ENCODE results near the gene MLLT10.

DNA sequence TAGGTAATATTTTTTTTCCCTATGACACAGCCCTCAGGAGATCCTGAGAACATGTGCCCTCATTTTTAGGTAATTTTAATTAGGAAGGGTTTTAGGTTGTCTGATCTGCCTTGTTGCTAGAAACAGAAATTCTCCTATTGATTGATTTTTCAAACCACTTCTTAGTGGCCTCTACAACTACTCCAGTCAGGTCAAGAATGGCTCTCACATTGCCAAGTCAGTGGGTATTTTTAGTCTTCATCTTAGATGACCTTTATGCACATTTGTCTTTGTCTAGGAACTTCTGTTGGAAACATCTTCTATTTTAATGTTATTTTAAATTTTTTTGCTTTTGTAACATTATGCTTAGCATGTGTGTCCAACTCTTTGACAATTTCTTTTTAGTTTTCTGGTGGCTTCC, 162.3 kb downstream of the MLLT10 start:
- TF ChIP-seq, protein P1, sequence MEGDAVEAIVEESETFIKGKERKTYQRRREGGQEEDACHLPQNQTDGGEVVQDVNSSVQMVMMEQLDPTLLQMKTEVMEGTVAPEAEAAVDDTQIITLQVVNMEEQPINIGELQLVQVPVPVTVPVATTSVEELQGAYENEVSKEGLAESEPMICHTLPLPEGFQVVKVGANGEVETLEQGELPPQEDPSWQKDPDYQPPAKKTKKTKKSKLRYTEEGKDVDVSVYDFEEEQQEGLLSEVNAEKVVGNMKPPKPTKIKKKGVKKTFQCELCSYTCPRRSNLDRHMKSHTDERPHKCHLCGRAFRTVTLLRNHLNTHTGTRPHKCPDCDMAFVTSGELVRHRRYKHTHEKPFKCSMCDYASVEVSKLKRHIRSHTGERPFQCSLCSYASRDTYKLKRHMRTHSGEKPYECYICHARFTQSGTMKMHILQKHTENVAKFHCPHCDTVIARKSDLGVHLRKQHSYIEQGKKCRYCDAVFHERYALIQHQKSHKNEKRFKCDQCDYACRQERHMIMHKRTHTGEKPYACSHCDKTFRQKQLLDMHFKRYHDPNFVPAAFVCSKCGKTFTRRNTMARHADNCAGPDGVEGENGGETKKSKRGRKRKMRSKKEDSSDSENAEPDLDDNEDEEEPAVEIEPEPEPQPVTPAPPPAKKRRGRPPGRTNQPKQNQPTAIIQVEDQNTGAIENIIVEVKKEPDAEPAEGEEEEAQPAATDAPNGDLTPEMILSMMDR (IDR thresholded peaks at IDR 0.05; ENCODE audit: low read length), result no peak
- no peak for TF ChIP-seq EZH2 (IDR thresholded peaks at IDR 0.05; ENCODE audit: borderline replicate concordance, low read length)
